GM18520 (cell line): Measurements from ENCODE around the gene GBP1.
"Not testable (repeated sequence)": the region's sequence is repeated elsewhere in the genome, so short reads cannot be mapped to it uniquely, and the experiment has no call there.

ENCODE experiments used
- ATAC-seq: cut with Tn5 transposase; IDR thresholded peaks from one replicate; pipeline ENCODE4 v1.9.1; 2021; ENCODE audit not compliant: unreplicated experiment

The GBP1 gene

GRCh38 chr1:89065079-89065868 lies at the start of gene GBP1:
Gene GBP1, minus strand, starts transcription at chr1:89065208. Its CDS starts 1,974 bp downstream, at chr1:89063234.
- ATAC-seq = no peak

- ATAC-seq = no peak
Observed at GRCh38 chr1:89114662-89115061, 49.7 kb upstream of the GBP1 start.

- no peak for ATAC-seq
Observed at GRCh38 chr1:89112871-89113613, 48.0 kb upstream of the GBP1 start.

- no peak for ATAC-seq
Observed at GRCh38 chr1:89104687-89105086, 39.7 kb upstream of the GBP1 start.

GRCh38 chr1:89104147-89104546 lies 39.1 kb upstream of the GBP1 start:
- ATAC-seq = no peak

- no peak for ATAC-seq
Observed at GRCh38 chr1:89102021-89102420, 37.0 kb upstream of the GBP1 start.

GRCh38 chr1:89100412-89100811 lies 35.4 kb upstream of the GBP1 start:
- no peak for ATAC-seq

GRCh38 chr1:89098857-89099256 lies 33.8 kb upstream of the GBP1 start:
- ATAC-seq = no peak

- no peak for ATAC-seq
Observed at GRCh38 chr1:89095737-89096136, 30.7 kb upstream of the GBP1 start.

- ATAC-seq = no peak
Observed at GRCh38 chr1:89089962-89090361, 25.0 kb upstream of the GBP1 start.

- ATAC-seq = no peak
Observed at GRCh38 chr1:89088572-89088971, 23.6 kb upstream of the GBP1 start.

- no peak for ATAC-seq
Observed at GRCh38 chr1:89087241-89087640, 22.2 kb upstream of the GBP1 start.

GRCh38 chr1:89085781-89086180 lies 20.8 kb upstream of the GBP1 start:
- ATAC-seq = no peak

GRCh38 chr1:89081005-89081404 lies 16.0 kb upstream of the GBP1 start:
- no peak for ATAC-seq

- not testable (repeated sequence) for ATAC-seq
Observed at GRCh38 chr1:89080068-89080467, 15.1 kb upstream of the GBP1 start.

- not testable (repeated sequence) for ATAC-seq
Observed at GRCh38 chr1:89072466-89073065, 7.6 kb upstream of the GBP1 start.

GRCh38 chr1:89070509-89070908 lies 5.5 kb upstream of the GBP1 start:
- no peak for ATAC-seq

GRCh38 chr1:89069951-89070350 lies 4.9 kb upstream of the GBP1 start:
- ATAC-seq = no peak

- ATAC-seq = no peak
Observed at GRCh38 chr1:89068291-89068690, 3.3 kb upstream of the GBP1 start.

- ATAC-seq = no peak
Observed at GRCh38 chr1:89064632-89065031, 376 bp downstream of the GBP1 start.

- no peak for ATAC-seq
Observed at GRCh38 chr1:89063094-89063493, 1.9 kb downstream of the GBP1 start.

- ATAC-seq = no peak
Observed at GRCh38 chr1:89060091-89060490, 4.9 kb downstream of the GBP1 start.
